ENCODE data around the gene SLMAP.

- TF ChIP-seq, protein P1, sequence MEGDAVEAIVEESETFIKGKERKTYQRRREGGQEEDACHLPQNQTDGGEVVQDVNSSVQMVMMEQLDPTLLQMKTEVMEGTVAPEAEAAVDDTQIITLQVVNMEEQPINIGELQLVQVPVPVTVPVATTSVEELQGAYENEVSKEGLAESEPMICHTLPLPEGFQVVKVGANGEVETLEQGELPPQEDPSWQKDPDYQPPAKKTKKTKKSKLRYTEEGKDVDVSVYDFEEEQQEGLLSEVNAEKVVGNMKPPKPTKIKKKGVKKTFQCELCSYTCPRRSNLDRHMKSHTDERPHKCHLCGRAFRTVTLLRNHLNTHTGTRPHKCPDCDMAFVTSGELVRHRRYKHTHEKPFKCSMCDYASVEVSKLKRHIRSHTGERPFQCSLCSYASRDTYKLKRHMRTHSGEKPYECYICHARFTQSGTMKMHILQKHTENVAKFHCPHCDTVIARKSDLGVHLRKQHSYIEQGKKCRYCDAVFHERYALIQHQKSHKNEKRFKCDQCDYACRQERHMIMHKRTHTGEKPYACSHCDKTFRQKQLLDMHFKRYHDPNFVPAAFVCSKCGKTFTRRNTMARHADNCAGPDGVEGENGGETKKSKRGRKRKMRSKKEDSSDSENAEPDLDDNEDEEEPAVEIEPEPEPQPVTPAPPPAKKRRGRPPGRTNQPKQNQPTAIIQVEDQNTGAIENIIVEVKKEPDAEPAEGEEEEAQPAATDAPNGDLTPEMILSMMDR (IDR thresholded peaks at IDR 0.05; ENCODE audit: insufficient read depth, low read length) = no peak
- no peak for TF ChIP-seq SPI1 (IDR thresholded peaks at IDR 0.05; ENCODE audit: borderline replicate concordance, low read depth)
- peak; percentile 83 for TF ChIP-seq REST (IDR thresholded peaks at IDR 0.05; ENCODE audit: insufficient replicate concordance, low read depth)
- no peak for TF ChIP-seq POLR2AphosphoS5 (IDR thresholded peaks at IDR 0.05; ENCODE audit: low read depth)
These were observed 49.6 kb downstream of the SLMAP start for GRCh38 chr3:57805674-57806073.

Data from HL-60 (cell line).